Measurements from ENCODE around the gene DNAJB8. TPM values are rescaled to one million over a fixed set of nuclear protein-coding genes. Genes with fewer than 3 reads are reported as not detected.

DNAJB8 gene
- total and polyA plus RNA-seq, 8 donors = not detected

DNA sequence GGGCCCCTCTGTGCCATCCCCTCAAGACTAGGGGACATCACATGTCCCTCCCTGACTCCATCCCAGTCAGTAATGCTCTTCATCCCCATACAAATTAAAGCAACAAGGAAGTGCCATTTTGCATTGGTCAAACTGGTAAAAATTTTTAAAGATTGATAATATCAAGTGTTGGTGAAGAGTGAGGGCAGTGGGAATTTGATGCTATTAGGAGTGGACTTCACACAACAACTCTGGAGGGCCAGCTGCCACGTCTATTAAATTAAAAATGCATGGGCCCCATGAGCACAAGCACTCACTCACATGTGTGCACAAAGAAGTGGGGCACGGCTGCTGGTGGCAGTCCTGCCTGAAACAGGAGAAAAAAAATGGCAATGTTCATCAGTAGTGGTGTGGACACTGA lies 47.8 kb downstream of the DNAJB8 start:
- TF ChIP-seq, protein P1, sequence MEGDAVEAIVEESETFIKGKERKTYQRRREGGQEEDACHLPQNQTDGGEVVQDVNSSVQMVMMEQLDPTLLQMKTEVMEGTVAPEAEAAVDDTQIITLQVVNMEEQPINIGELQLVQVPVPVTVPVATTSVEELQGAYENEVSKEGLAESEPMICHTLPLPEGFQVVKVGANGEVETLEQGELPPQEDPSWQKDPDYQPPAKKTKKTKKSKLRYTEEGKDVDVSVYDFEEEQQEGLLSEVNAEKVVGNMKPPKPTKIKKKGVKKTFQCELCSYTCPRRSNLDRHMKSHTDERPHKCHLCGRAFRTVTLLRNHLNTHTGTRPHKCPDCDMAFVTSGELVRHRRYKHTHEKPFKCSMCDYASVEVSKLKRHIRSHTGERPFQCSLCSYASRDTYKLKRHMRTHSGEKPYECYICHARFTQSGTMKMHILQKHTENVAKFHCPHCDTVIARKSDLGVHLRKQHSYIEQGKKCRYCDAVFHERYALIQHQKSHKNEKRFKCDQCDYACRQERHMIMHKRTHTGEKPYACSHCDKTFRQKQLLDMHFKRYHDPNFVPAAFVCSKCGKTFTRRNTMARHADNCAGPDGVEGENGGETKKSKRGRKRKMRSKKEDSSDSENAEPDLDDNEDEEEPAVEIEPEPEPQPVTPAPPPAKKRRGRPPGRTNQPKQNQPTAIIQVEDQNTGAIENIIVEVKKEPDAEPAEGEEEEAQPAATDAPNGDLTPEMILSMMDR (IDR thresholded peaks at IDR 0.05) = no peak
- H3K27ac ChIP-seq = no peak overlapping the region
- no peak for ATAC-seq

DNA sequence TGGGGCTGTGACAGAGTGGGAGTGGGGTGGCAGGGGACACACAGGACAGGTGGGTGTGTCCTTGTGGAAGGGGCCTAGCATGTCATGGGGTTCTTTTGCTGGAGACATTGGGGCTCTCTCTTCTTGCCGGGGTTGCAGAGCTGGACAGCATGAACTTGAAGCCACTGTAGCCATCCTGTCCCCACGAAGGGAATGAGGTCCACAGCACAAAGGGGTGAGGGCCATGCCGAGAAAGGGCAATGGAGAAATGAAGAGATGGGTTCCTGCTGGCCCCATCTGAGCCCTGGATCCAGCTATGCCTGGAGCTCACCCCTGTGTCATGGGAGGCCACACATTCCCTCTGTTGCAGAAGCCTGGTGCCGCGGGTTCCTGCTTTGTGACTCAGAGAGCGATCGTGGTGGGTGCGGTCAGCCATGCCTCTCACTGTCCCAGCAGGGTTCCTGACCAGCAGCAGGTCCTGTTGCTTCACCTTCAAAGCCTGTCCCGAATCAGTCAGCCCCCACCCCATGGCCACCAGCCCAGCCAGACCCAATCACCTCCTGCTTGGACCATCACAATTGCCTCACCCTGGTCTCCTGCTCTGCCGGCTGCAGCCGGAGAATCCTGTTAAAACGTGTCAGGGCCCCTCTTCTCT lies 50.0 kb downstream of the DNAJB8 start:
- ATAC-seq (peak; percentile 18), DNase-seq (peak in 1 of 4 donors; percentile 45)
- H3K4me3 ChIP-seq = no peak overlapping the region
- H3K4me1 ChIP-seq = peaks cover 0 to 9% of the 10 kb centered on the region in 2 donors
- TF ChIP-seq, protein P1 (IDR thresholded peaks at IDR 0.05) = no peak
- no peaks in the 10 kb centered on the region for H3K9me3 ChIP-seq
- no peaks in the 10 kb centered on the region for H3K27me3 ChIP-seq
- intact Hi-C loops (cut with DNase I) = no loop called here
- no peak overlapping the region for H3K27ac ChIP-seq
- no peaks in the 10 kb centered on the region for H3K36me3 ChIP-seq

More for the DNA sequence above, 47.8 kb downstream of the DNAJB8 start:
- Histone ChIP-seq H3K9me3 (no peaks in the 10 kb centered on the region), H3K4me3 (no peak overlapping the region), H3K27me3 (no peaks in the 10 kb centered on the region), H3K4me1 (peaks cover 0 to 9% of the 10 kb centered on the region in 2 donors), H3K36me3 (no peaks in the 10 kb centered on the region)
- intact Hi-C loops (cut with DNase I) = no loop called here
- no peak for DNase-seq

DNA sequence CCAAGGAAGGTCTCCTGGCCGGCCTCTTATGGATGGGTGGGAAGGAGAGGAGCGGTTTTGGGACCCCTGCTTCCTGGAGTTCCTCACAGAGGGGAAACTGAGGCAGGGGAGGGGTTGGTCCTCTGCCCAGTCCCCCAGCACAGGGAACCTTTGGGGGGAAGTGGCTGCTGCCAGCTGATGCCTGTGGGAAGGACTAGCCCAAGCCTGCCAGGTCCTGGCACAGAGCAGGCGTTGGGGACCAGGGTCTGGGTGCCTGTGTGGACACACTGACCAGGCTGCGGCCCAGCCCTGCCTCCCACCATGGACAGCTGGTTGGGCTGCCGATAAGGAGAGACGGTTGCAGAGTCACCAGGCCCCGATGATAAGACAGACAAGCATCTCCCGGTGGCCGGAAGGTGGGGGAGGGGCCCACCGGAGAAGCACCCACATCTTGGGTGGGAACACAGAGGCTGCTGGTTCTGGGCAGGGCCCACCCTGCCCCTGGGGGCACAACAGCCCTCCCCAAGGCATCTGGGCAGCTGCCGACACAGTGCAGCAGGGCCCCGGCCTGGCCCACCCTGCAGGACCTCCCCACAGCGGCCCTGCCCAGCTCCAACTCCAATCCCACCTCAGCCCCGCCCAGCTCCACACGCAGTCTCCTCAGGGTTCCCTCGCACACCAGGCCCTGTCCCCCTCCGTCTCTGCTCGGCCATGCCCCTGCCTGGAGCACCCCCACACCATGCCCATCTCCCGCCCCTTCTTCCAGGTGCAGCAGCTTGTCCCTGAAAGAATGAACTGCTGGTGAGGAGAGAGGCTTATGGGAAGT lies 50.7 kb downstream of the DNAJB8 start:
- H3K27me3 ChIP-seq = no peaks in the 10 kb centered on the region
- ATAC-seq = no peak
- H3K4me3 ChIP-seq = no peak overlapping the region
- H3K36me3 ChIP-seq = no peaks in the 10 kb centered on the region
- intact Hi-C loops (cut with DNase I) = no loop called here
- no peak for DNase-seq
- no peak overlapping the region for H3K27ac ChIP-seq
- H3K9me3 ChIP-seq = no peaks in the 10 kb centered on the region
- TF ChIP-seq, protein P1 (IDR thresholded peaks at IDR 0.05) = no peak
- peaks cover 0 to 9% of the 10 kb centered on the region in 2 donors for H3K4me1 ChIP-seq

DNA sequence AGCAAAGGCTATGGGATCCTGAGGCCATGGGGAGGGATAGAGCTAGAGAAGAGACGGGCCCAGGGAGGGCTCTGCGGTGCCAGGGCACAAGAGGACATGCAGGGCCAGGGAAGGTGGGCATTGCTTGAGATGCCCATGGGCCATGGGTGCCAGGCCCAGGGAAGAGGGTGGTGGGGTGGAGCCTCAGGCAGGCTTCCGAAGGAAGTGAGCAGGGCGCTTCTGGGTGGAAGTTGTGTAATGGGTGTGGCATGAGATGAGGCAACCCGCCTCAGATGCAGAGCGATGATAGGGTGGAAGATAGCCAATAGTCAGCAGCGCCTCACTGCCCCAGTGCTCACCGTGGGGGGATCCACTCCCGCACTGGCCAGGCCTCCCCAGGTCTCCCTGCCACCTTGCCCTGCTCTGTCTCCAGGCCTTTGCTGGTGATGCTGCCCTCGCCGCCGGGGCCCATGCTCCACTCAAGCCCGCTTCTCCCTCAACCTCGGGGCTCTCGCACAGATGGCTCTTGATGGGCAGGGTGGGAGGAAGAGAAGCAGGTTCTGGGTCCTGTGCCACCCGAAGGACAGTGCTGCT lies 51.4 kb downstream of the DNAJB8 start:
- no peak overlapping the region for H3K4me3 ChIP-seq
- peaks cover 0 to 9% of the 10 kb centered on the region in 2 donors for H3K4me1 ChIP-seq
- H3K27me3 ChIP-seq = no peaks in the 10 kb centered on the region
- intact Hi-C loops (cut with DNase I) = no loop called here
- no peaks in the 10 kb centered on the region for H3K36me3 ChIP-seq
- TF ChIP-seq, protein P1 (IDR thresholded peaks at IDR 0.05) = no peak
- ATAC-seq (no peak), DNase-seq (no peak)
- no peaks in the 10 kb centered on the region for H3K9me3 ChIP-seq
- no peak overlapping the region for H3K27ac ChIP-seq

Data from left lung (tissue), 10 donors.